Measurements from ENCODE around the gene WDR7. TPM values are rescaled to one million over a fixed set of nuclear protein-coding genes. Genes with fewer than 3 reads are reported as not detected.

WDR7 gene
- total and polyA plus RNA-seq, 12 donors = 3.1 to 32.6 (median 28.0) TPM

DNA sequence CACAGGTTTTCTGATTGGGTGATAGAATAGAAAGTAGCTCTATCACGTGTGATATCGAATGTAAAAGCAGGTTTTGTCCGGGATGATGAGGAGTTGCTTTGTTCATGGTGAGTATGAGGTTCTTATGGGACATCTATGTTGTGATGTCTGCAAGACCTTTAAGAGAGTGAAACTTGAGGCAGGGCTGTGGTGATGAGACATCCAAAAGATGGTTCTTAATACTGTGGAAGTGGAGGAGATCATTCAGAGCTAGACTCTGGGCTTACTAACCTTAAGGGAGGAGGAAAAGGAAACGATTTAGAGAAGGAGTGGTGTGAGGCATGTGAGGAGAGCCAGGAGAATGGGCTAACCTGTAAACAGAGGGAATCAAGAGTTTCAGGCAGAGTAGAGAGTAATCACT, 92.0 kb downstream of the WDR7 start:
- Histone ChIP-seq H3K9me3 (peaks cover 0 to 8% (median 0%) of the 10 kb centered on the region in 11 donors), H3K27me3 (no peaks in the 10 kb centered on the region), H3K4me1 (peaks cover 0 to 25% (median 15%) of the 10 kb centered on the region in 9 donors), H3K27ac (no peak overlapping the region), H3K36me3 (peaks cover 0 to 9% (median 0%) of the 10 kb centered on the region in 9 donors), H3K4me3 (no peak overlapping the region)
- intact Hi-C loops (cut with DNase I) = loop anchor here in 3 of 10 donors (10.0 kb wide), 2 partner anchors 702 to 822 kb away; no protein-coding TSS in a partner anchor
- DNase-seq (no peak), ATAC-seq (no peak)
- TF ChIP-seq, protein P1, sequence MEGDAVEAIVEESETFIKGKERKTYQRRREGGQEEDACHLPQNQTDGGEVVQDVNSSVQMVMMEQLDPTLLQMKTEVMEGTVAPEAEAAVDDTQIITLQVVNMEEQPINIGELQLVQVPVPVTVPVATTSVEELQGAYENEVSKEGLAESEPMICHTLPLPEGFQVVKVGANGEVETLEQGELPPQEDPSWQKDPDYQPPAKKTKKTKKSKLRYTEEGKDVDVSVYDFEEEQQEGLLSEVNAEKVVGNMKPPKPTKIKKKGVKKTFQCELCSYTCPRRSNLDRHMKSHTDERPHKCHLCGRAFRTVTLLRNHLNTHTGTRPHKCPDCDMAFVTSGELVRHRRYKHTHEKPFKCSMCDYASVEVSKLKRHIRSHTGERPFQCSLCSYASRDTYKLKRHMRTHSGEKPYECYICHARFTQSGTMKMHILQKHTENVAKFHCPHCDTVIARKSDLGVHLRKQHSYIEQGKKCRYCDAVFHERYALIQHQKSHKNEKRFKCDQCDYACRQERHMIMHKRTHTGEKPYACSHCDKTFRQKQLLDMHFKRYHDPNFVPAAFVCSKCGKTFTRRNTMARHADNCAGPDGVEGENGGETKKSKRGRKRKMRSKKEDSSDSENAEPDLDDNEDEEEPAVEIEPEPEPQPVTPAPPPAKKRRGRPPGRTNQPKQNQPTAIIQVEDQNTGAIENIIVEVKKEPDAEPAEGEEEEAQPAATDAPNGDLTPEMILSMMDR (IDR thresholded peaks at IDR 0.05) = no peak
- 93 to 94% methylated on average over 4 of the region's 4 CpGs for WGBS, 2 donors

DNA sequence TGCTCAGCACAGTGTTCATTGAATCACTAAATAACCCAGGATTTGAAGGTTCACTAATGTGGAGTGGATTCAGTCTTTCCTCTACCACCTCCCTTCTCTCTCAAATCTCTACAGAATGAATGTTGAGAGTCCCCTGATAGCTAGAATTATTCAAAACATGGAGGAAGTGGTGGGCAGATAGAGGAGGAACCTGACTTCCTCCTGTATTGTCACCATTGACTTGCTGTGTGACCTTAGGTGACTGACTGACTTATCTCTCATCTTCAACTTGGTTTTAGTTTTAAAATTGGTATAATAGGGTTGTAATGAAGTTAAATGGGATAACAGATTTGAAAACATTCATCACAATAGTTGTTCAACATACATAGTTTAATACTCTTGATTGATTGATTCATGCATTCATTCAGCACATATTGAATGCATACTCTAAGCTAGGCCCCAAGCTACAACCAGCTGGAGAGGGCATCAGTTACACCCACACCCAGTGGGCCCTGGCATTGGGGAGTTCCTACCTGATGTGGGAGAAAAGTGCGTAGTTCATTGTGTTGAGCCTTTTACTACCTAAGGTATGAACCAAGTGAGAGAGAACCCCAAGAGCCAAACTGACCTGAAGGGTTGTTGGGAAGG, 96.0 kb downstream of the WDR7 start:
- H3K9me3 ChIP-seq = no peaks in the 10 kb centered on the region
- peak in 1 of 8 donors; percentile 15 for ATAC-seq
- intact Hi-C loops (cut with DNase I) = loop anchor here in 8 of 10 donors (5.0 to 10.0 kb wide), 3 partner anchors 698 to 818 kb away; no protein-coding TSS in a partner anchor
- H3K4me1 ChIP-seq = peaks cover 0 to 25% (median 13%) of the 10 kb centered on the region in 9 donors
- H3K4me3 ChIP-seq = no peak overlapping the region
- DNase-seq = no peak
- WGBS, 2 donors = 98 to 100% methylated on average over 1 of the region's 1 CpG
- H3K36me3 ChIP-seq = peaks cover 0 to 12% (median 0%) of the 10 kb centered on the region in 9 donors
- H3K27ac ChIP-seq = no peak overlapping the region
- no peaks in the 10 kb centered on the region for H3K27me3 ChIP-seq
- TF ChIP-seq, protein P1 (IDR thresholded peaks at IDR 0.05) = no peak

DNA sequence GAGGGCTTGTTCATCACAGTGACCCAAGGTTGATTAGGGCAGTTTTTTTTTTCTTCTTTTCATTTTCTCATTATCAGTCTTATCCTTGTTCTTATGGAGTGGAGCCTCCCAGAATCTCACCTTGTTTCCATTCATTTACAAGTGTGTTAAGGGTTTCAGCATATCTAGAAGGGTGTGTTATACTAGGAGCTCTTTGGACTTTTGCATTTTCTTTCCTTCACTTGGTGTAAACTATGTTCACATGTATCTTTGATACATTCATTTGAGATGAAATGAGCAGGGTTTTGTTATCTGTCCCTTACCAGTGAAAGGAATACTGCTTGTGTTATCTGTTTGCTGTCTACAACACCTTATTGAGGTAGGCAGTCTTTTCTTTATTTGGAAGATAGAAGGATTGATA, 96.7 kb downstream of the WDR7 start:
- H3K27me3 ChIP-seq = no peaks in the 10 kb centered on the region
- intact Hi-C loops (cut with DNase I) = loop anchor here in 8 of 10 donors (5.0 to 10.0 kb wide), 3 partner anchors 697 to 817 kb away; no protein-coding TSS in a partner anchor
- no peak overlapping the region for H3K27ac ChIP-seq
- DNase-seq = no peak
- TF ChIP-seq, protein P1 (IDR thresholded peaks at IDR 0.05) = no peak
- H3K4me3 ChIP-seq = no peak overlapping the region
- no peaks in the 10 kb centered on the region for H3K9me3 ChIP-seq
- peaks cover 0 to 25% (median 13%) of the 10 kb centered on the region in 9 donors for H3K4me1 ChIP-seq
- peaks cover 0 to 12% (median 0%) of the 10 kb centered on the region in 9 donors for H3K36me3 ChIP-seq
- ATAC-seq = no peak

DNA sequence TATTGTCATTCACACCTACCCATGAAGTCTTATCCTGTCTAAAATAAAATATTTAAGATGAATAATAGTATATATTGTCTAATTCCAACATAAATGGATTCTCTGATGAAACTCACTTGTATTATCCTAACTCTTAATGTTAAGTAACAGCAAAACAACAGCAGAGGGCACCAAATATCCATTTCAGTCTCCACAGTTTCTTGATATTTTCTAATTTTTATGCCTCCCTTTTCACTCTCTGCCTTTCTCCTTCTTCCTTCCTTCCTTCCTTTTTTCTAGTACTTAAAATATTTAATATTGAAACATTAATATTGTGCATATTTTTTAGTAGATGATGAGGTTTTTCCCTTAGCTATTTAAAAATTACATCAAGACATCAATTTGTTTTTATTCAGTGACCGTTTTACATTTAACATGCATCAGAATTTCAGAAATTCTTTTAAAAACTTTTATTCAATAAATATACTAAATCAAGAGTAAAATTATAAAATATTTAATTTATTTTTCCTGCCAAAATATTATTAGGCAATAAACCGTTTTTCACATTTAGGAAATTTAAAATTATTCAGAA, 97.6 kb downstream of the WDR7 start:
- TF ChIP-seq, protein P1 (IDR thresholded peaks at IDR 0.05) = peak; percentile 20 to 82 (median 65)
- DNase-seq (peak in 1 of 2 donors; percentile 6), ATAC-seq (no peak)
- no peaks in the 10 kb centered on the region for H3K9me3 ChIP-seq
- WGBS, 2 donors = 48 to 96% methylated on average over 2 of the region's 2 CpGs
- no peak overlapping the region for H3K27ac ChIP-seq
- peaks cover 0 to 12% (median 0%) of the 10 kb centered on the region in 9 donors for H3K36me3 ChIP-seq
- H3K4me1 ChIP-seq = peaks cover 0 to 25% (median 13%) of the 10 kb centered on the region in 9 donors
- no peaks in the 10 kb centered on the region for H3K27me3 ChIP-seq
- intact Hi-C loops (cut with DNase I) = loop anchor here in 8 of 10 donors (5.0 to 10.0 kb wide), 3 partner anchors 696 to 816 kb away; no protein-coding TSS in a partner anchor
- no peak overlapping the region for H3K4me3 ChIP-seq
